GM23338 (cell line): ENCODE measurements around the gene HACE1. TPM values are rescaled to one million over a fixed set of nuclear protein-coding genes. Genes with fewer than 3 reads are reported as not detected.

Source experiments
- ATAC-seq: fragments of 200-7000 bp; cut with Tn5 transposase; 3 replicates; pipeline ENCODE4 v1.9.1; 2020
- DNase-seq: peaks from one replicate; pipeline ENCODE4 v3.0.0-alpha.2; 2015; ENCODE audit warnings: low spot score
- H2AFZ ChIP-seq: fragments of 200-600 bp; sonication (generic); 2 replicates; pipeline ENCODE4 v1.8.0; 2016; ENCODE audit warnings: antibody characterized with exemption, mild to moderate bottlenecking, moderate library complexity
- H3F3A ChIP-seq: fragments of 200-600 bp; sonication (generic); replicated peaks from 2 replicates; pipeline ENCODE4 v1.8.0; 2017; ENCODE audit warnings: antibody characterized with exemption, mixed run types, low read depth
- H3K27ac ChIP-seq: fragments of 200-600 bp; sonication (generic); 2 replicates; pipeline ENCODE4 v1.6.1; 2016; ENCODE audit warnings: low read depth
- H3K27me3 ChIP-seq: fragments of 200-600 bp; sonication (generic); 2 replicates; pipeline ENCODE4 v1.8.0; 2016; ENCODE audit warnings: mild to moderate bottlenecking, mixed run types, moderate library complexity; ENCODE audit not compliant: insufficient read depth
- H3K36me3 ChIP-seq: fragments of 200-600 bp; sonication (generic); 2 replicates; pipeline ENCODE4 v1.8.0; 2016; ENCODE audit warnings: mild to moderate bottlenecking; ENCODE audit not compliant: insufficient read depth
- H3K4me1 ChIP-seq: fragments of 200-600 bp; sonication (generic); 2 replicates; pipeline ENCODE4 v1.8.0; 2016; ENCODE audit warnings: mild to moderate bottlenecking, moderate library complexity; ENCODE audit not compliant: insufficient read depth
- H3K4me2 ChIP-seq: fragments of 200-600 bp; sonication (generic); 2 replicates; pipeline ENCODE4 v1.7.1; 2017; ENCODE audit warnings: mixed run types
- H3K4me3 ChIP-seq: fragments of 200-600 bp; sonication (generic); 2 replicates; pipeline ENCODE4 v1.6.1; 2016; ENCODE audit warnings: mixed run types
- H3K79me2 ChIP-seq: fragments of 200-600 bp; sonication (generic); replicated peaks from 2 replicates; pipeline ENCODE4 v1.8.0; 2017; ENCODE audit warnings: mild to moderate bottlenecking; ENCODE audit not compliant: insufficient read depth
- H3K9me2 ChIP-seq: fragments of 200-600 bp; sonication (generic); 2 replicates; pipeline ENCODE4 v1.8.0; 2017; ENCODE audit not compliant: insufficient read depth
- H4K20me1 ChIP-seq: fragments of 200-600 bp; sonication (generic); replicated peaks from 2 replicates; pipeline ENCODE4 v1.8.0; 2017; ENCODE audit warnings: mild to moderate bottlenecking; ENCODE audit not compliant: insufficient read depth
- H3K27ac Mint-ChIP-seq: 2 replicates; pipeline ENCODE4 v1.8.0; 2020; ENCODE audit warnings: inconsistent platforms, mild to moderate bottlenecking, moderate library complexity, mixed read lengths
- H3K27me3 Mint-ChIP-seq: 3 replicates; pipeline ENCODE4 v1.8.0; 2022; ENCODE audit warnings: low read depth, mild to moderate bottlenecking, moderate library complexity, mixed read lengths, inconsistent platforms; ENCODE audit not compliant: insufficient read depth, poor library complexity
- H3K36me3 Mint-ChIP-seq: 3 replicates; pipeline ENCODE4 v1.8.0; 2021; ENCODE audit warnings: low read depth, mild to moderate bottlenecking, inconsistent platforms, moderate library complexity, mixed read lengths
- H3K4me1 Mint-ChIP-seq: 3 replicates; pipeline ENCODE4 v1.8.0; 2020; ENCODE audit warnings: mild to moderate bottlenecking, inconsistent platforms, mixed read lengths
- H3K4me3 Mint-ChIP-seq: 3 replicates; pipeline ENCODE4 v1.8.0; 2021; ENCODE audit warnings: moderate library complexity, mild to moderate bottlenecking, inconsistent platforms, mixed read lengths
- H3K9me3 Mint-ChIP-seq: 3 replicates; pipeline ENCODE4 v1.8.0; 2020; ENCODE audit warnings: moderate library complexity, mild to moderate bottlenecking, inconsistent platforms, mixed read lengths
- CREB1 ChIP-seq: fragments of 250-450 bp; sonication (Bioruptor Pico); IDR thresholded peaks from 2 replicates; pipeline ENCODE4 v1.5.0; 2020; ENCODE audit warnings: low read depth, mild to moderate bottlenecking, moderate library complexity
- CTCF ChIP-seq, 2 experiments: fragments of 200-600 bp in 1 of 2; sonication (generic) in 1 of 2; conservative IDR thresholded peaks; 2 replicates each; pipeline versions ENCODE4 v1.5.1 to v1.6.1; 2016 to 2017; ENCODE audit warnings: antibody characterized with exemption in 2 of 2, low read depth in 2 of 2, mild to moderate bottlenecking in 2 of 2, moderate library complexity in 1 of 2
- ETS1 ChIP-seq: IDR thresholded peaks from 2 replicates; pipeline ENCODE4 v1.6.1; 2016; ENCODE audit warnings: antibody characterized with exemption
- EZH2phosphoT487 ChIP-seq: fragments of 200-600 bp; sonication (generic); IDR thresholded peaks from one replicate; pipeline ENCODE4 v1.8.1; 2018; ENCODE audit warnings: antibody characterized with exemption; ENCODE audit not compliant: unreplicated experiment
- POLR2AphosphoS5 ChIP-seq: IDR thresholded peaks from 2 replicates; pipeline ENCODE4 v1.6.1; 2016; ENCODE audit warnings: antibody characterized with exemption, low read depth
- REST ChIP-seq: IDR thresholded peaks from one replicate; pipeline ENCODE4 v1.6.1; 2018; ENCODE audit warnings: antibody characterized with exemption; ENCODE audit not compliant: unreplicated experiment
- ZNF114 ChIP-seq: fragments of 250-450 bp; sonication (Bioruptor Pico); IDR thresholded peaks from 2 replicates; pipeline ENCODE4 v1.5.0; 2020; ENCODE audit warnings: mild to moderate bottlenecking, moderate library complexity
- polyA plus RNA-seq: library from polyadenylated mRNA; unstranded; fragments of >200 nt; fragmentation: Nextera tagmentation; extraction: Ambion mirVana; gene quantifications from 2 replicates; pipeline ENCODE4 v1.2.1, GENCODE V29; 2016
- total RNA-seq: library from RNA; depleted of rRNA; stranded (reverse); fragments of >200 nt; shearing (Covaris generic); gene quantifications from 2 replicates; pipeline ENCODE4 v1.2.3, GENCODE V29; 2014

The HACE1 gene
- total and polyA plus RNA-seq, 2 experiments from 2014 or later = 8.6 to 28.7 TPM

GRCh38 chr6:104896914-104897313, 37.2 kb upstream of the HACE1 start:
- no peak overlapping the region for H2AFZ ChIP-seq
- DNase-seq = peak; percentile 9
- Mint-ChIP-seq H3K27me3 (peaks cover 3% of the 10 kb centered on the region), H3K9me3 (peaks cover 5% of the 10 kb centered on the region; the same call in 2 of the 3 replicates), H3K36me3 (peaks cover 5% of the 10 kb centered on the region), H3K4me3 (no peak overlapping the region), H3K27ac (no peak overlapping the region), H3K4me1 (peaks cover 7% of the 10 kb centered on the region; the same call in 2 of the 3 replicates)
- TF ChIP-seq POLR2AphosphoS5 = no peak
- TF ChIP-seq CTCF (conservative IDR thresholded peaks at IDR 0.05; ENCODE audit: low read depth in 2 of 2) = peak in 1 of 2 experiments; percentile 41; a peak in 3 of 4 replicates
- no peaks in the 10 kb centered on the region for H3K27me3 ChIP-seq
- no peaks in the 10 kb centered on the region for H3K79me2 ChIP-seq
- no peak overlapping the region for H3K4me3 ChIP-seq
- H3K27ac ChIP-seq = no peak overlapping the region
- no peak for ATAC-seq
- no peaks in the 10 kb centered on the region for H3F3A ChIP-seq
- 0 out of 2 replicates have a peak, but pooled peaks cover 7% of the 10 kb centered on the region for H3K4me1 ChIP-seq
- H3K36me3 ChIP-seq = no peaks in the 10 kb centered on the region
- H3K4me2 ChIP-seq = no peak overlapping the region
- H3K9me2 ChIP-seq = no peaks in the 10 kb centered on the region
- no peaks in the 10 kb centered on the region for H4K20me1 ChIP-seq

GRCh38 chr6:104888066-104888465, 28.3 kb upstream of the HACE1 start:
- Histone ChIP-seq H3K4me1 (no peaks in the 10 kb centered on the region), H3K27me3 (no peaks in the 10 kb centered on the region), H3F3A (no peaks in the 10 kb centered on the region), H3K9me2 (no peaks in the 10 kb centered on the region; the same call in 1 of the 2 replicates), H3K79me2 (no peaks in the 10 kb centered on the region), H4K20me1 (no peaks in the 10 kb centered on the region), H3K27ac (no peak overlapping the region), H2AFZ (no peak overlapping the region), H3K4me2 (no peak overlapping the region), H3K4me3 (no peak overlapping the region), H3K36me3 (peaks cover 5% of the 10 kb centered on the region; the same call in 1 of the 2 replicates)
- DNase-seq = no peak
- Mint-ChIP-seq H3K27ac (no peak overlapping the region), H3K4me1 (no peaks in the 10 kb centered on the region), H3K4me3 (no peak overlapping the region), H3K36me3 (peaks cover 8% of the 10 kb centered on the region), H3K27me3 (peaks cover 4% of the 10 kb centered on the region), H3K9me3 (peaks cover 17% of the 10 kb centered on the region)
- ATAC-seq = no peak
- no peak for TF ChIP-seq CTCF (conservative IDR thresholded peaks at IDR 0.05; ENCODE audit: low read depth in 2 of 2)
- no peak for TF ChIP-seq ZNF114 (CRISPR knock-in tag)
- no peak for TF ChIP-seq EZH2phosphoT487
- no peak for TF ChIP-seq CREB1 (CRISPR knock-in tag)
- no peak for TF ChIP-seq POLR2AphosphoS5
- no peak for TF ChIP-seq ETS1
- TF ChIP-seq REST = no peak
